DND-41 (cell line): Measurements from ENCODE around the gene FGF7.

Experiments used
- CTCF ChIP-seq: IDR thresholded peaks from 2 replicates; pipeline ENCODE4 v1.5.1; 2012; ENCODE audit warnings: borderline replicate concordance, low read length, moderate library complexity, mild to moderate bottlenecking; ENCODE audit not compliant: poor library complexity, severe bottlenecking; ENCODE audit errors: extremely low read depth
- EZH2 ChIP-seq: IDR thresholded peaks from 3 replicates; pipeline ENCODE4 v1.6.1; 2012; ENCODE audit warnings: borderline replicate concordance, low read depth, mild to moderate bottlenecking, moderate library complexity, low read length, inconsistent platforms; ENCODE audit not compliant: severe bottlenecking

GRCh38 chr15:49423021-49423420 lies at the start of gene FGF7:
- TF ChIP-seq EZH2 (no peak), CTCF (no peak)
